Head of caudate nucleus (tissue), 42 donors: ENCODE results near the gene GPER1.
"Not testable (repeated sequence)": the region's sequence is repeated elsewhere in the genome, so short reads cannot be mapped to it uniquely, and the experiment has no call there.

Experiments
- DNase-seq, 42 donors: peaks; one replicate each; pipeline versions ENCODE4 v3.0.0 to v3.0.0-alpha.2; 2020 to 2021; ENCODE audit warnings: mixed read lengths in 7 of 42
- intact Hi-C: fragments of 100-400 bp; cut with DNase I; formaldehyde crosslinking; loops from one replicate; pipeline ENCODE4 v1.15.0; 2022

The GPER1 gene

DNA sequence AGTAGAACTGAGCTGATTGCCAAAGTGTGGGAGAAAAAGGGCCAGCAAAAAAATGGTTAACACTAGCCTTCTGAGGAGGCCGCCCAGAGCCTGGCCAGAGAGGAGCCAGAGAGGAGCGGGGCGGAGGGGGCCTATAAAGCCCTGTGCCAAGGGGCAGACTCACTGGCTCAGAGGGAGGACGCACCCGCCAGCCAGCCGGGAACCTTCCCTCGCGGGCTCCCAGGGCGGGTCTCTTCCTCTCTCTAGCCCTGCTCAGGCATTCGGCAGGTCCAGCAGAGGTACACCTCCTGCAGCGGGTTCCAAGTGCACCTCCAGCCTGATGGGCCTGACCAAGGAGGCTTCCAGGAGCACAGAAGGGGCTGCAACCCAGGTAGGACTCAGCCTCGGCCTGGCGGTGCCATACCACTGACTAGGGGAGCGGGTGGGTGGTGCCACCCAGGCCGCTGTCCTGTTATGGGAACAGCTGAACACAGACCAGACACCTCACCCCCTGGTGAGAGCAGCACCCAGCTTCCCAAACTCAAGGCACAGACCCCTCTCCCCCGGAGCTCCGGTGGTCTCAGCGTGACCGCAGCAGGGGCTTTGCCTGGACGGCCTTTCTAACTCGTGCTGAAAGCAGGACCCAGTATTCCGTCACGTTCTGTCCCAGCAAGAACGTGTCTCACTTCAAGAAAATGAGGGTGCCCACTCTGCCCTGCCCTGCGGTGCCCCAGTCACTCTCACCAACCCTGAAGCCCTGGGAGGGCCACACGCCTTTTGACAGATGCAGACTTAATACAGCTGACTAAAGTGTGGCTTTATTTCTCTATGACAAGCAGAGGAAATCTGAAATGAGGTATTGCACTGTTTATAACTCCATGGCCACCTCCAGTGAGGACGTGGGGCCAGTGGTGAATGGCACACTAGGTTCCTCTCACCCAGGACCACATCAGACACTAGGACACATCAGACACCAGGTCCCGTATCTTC lies at the start of gene GPER1:
TSS of gene GPER1 (plus strand) at position 162 of the 969 bp plus-strand sequence. CDS start 3,616 bp downstream, outside the sequence.
- DNase-seq: peak in 30 of 42 donors; percentile 26 to 79 (median 56)
- intact Hi-C loops: no loop called here

DNA sequence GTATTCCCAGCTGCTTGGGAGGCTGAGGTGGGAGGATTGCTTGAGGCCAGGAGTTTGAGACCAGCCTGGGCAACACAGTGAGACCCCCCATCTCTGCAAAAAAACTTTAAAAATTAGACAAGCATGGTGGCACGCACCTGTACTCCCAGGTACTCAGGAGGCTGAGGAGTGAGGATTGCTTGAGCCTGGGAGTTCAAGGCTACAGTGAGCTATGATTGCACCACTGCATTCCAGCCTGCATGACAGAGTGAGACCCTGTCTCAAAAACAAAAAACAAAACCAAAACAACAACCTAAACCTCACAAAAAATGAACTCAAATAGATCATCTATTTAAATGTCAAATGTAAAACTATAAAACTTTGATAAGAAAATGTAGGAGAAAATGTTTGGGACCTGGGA lies 47.7 kb upstream of the GPER1 start:
- intact Hi-C loops, DNase-seq: not testable (repeated sequence)

DNA sequence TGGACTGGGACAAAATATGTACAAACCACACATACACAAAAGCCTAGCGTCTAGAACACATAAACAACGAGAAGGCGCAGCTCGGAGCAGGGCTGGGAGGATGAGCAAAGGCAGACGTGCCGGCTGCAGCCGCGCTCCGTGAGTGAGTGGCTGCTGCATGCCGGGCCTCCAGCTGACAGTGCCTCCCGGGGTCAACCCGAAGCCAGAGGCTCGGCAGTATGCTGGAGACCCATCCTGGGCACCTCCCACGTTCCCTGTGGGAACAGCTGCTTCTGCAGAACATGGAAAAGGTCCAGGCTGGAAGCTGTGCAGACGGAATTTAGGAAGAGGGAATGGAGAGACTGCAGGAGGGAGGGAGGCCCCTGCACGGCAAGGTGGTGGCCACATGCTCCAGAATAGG lies 47.1 kb upstream of the GPER1 start:
- intact Hi-C loops: no loop called here
- peak in 12 of 42 donors; percentile 36 to 69 (median 58) for DNase-seq

DNA sequence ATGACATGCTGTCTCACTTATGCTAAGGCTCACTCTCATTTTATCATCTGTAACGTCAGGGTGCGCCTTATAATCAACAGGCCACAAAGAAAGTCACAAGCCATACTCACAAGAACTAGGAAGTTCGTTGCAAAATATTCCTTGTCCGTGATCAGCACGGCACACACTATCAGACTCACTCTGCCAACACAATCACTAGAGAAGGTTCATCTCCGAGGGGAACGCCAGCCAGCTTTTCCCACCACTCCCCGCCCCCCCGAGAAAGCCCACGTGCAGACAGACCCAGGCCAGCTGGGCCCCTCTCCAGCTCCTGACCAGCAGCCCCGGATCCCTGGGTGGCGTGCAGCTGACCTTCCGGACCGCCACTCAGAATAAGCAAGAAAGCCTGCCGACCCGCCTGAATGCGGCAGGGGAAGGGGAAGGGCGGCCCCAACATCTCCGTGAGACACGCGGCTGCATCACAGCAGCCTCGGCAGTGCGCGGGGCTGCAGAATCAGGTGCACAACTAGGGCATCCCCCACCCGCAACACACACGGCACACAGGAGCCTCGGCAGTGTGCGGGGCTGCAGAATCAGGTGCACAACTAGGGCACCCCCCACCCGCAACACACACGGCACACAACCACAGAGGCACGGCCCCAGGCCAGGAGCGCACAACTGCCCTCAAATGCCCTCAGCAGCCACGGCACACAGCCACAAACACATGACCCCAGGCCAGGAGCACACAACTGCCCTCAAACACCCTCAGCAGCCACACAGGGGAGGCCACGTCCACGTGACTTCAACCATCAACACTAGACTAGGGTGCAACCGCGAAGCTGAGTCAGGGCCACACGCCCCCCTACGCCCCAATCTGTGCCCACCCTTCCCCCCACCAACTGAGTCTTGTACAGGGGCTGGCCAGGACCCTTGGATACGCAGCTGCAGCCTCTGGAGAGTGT lies 46.1 kb upstream of the GPER1 start:
- DNase-seq: no peak
- intact Hi-C loops: no loop called here

DNA sequence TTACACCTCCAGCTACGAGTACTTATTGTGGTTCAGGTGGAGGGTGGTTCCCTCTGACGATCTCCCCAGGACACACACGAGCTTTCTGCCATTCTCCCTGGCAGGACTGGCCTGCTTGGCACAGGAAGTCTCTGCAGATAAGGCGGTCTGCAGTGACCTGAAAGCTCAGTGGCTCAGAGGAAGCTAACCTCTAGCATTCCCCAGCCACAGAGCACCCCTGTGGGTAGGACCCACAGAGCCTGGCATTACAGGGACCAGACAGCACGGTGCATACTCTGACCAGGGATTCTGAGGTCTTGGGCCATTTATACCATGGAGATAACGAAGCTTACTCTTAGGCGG lies 45.5 kb upstream of the GPER1 start:
- DNase-seq: no peak
- intact Hi-C loops: no loop called here

DNA sequence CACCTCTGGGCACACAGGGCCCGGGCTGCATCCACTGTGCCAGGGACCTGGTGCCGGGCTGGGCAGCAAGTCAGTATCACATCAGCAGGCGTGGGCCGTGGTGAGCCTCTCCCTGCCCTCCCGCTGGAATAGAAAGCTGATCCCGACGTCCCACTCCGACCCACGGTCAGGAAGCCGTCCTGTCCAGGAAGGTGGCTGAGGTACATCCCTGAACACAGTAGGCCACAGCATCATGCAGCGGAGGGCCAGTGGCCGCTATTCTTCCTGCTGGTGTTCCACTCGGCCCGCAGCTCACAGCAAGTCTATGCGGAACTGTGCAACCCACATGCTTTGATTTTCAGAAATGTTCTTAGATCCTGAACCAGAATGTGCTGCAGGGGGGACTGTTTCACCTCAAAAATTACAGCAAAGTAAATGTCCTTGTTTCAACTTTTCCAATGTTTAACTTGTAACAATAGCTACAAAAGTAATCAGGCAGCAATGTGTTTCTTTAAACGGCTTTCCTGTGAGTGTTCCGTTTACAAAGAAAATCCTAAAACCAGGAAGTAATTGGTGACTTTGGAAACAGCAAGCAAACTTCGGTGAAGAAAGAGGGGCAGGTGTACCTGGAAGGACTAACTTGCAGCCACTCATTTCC lies 44.2 kb upstream of the GPER1 start:
- intact Hi-C loops: no loop called here
- DNase-seq: no peak

DNA sequence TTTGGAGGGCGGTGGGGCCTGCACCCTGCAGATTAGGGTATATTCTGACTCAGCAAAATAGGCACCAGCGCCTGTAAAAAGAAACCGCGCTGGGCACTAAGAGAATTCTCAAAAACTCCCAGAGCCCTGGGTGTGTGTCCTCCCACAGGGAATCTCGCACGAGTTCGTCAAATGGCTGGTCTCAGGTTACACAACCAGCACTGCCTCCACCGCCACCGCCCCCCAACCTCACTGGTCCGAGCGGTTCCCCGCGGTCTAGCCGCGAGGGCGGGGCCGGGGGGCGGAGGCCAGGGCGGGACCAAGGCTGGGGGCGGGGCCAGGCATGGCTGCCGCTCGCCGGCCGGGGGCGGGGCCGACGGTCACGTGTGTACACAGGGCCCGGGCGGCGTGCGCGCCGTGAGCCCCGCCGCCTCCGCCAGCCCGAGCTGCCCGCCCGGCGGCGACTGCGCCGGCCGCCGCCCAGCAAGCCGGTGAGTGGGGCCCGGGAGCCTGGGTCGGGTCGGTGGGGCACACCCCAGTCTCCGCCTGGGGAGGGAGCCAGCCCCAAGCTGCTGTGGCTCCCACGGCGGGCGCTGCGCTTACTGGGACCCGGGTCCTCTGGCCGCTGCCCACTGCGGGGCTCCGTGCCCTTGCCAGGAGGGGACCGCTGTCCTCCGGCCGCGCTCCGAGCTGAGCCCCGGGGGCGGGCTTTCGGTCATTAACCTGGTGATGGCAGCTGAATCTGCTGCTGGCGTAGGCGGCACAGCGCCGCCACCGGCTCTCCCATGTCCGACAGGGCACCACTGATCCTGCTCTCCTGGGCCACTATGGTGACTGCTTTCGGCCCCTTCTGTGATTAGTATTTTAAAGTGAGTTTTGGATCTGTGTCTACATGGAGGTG lies 43.5 kb upstream of the GPER1 start, which contains the start of gene GPR146:
TSS of gene GPR146 (plus strand) at position 358 of the 880 bp plus-strand sequence. CDS start 12,970 bp downstream, outside the sequence.
- intact Hi-C loops: no loop called here
- peak; percentile 83 to 99 (median 95) for DNase-seq

DNA sequence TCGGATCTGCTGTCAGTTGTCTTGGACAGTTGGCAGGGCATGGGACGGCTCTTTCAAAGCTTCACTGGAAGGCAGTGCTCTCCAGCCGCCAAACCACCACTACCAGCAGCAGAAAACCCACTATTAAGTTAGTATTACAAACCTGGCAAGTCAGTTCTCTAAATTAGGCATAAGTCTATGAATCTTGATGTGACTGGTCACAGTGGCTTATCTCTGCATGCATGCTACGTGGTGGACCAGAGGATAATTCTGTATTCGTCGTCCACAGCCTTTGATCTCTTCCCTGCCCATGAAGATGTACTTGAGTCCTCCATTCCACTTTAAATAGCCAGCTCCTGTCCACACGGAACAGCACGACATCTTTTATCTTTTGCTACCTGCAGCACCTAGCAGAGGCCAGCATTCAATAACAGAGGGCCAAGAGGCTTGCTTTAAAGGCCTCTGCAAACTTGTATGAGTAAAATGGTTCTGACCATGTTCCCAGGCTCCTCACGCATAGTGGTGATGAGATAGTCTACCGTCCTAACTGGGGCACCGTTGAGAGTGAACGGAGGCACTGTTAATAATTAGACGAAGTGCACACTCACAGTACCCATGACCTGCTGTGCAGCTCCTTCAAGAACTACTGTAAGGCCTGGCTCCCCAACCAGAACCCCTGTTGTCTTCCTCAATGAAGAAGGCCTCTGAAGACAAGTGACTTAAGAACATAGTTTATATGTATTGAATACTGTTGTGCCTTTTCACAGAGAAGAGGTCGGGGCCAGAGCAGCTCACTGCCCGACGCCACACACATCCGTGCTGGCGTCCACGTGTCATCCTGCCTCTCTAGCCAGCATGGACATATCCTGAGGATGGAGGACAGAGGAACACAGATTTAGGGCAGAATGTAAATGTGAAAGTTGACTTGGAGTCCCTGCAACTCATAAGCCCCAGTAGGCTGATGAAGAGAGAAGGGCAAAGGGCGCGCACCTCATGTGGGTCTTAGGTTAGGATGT lies 42.5 kb upstream of the GPER1 start:
- DNase-seq: no peak
- intact Hi-C loops: no loop called here

DNA sequence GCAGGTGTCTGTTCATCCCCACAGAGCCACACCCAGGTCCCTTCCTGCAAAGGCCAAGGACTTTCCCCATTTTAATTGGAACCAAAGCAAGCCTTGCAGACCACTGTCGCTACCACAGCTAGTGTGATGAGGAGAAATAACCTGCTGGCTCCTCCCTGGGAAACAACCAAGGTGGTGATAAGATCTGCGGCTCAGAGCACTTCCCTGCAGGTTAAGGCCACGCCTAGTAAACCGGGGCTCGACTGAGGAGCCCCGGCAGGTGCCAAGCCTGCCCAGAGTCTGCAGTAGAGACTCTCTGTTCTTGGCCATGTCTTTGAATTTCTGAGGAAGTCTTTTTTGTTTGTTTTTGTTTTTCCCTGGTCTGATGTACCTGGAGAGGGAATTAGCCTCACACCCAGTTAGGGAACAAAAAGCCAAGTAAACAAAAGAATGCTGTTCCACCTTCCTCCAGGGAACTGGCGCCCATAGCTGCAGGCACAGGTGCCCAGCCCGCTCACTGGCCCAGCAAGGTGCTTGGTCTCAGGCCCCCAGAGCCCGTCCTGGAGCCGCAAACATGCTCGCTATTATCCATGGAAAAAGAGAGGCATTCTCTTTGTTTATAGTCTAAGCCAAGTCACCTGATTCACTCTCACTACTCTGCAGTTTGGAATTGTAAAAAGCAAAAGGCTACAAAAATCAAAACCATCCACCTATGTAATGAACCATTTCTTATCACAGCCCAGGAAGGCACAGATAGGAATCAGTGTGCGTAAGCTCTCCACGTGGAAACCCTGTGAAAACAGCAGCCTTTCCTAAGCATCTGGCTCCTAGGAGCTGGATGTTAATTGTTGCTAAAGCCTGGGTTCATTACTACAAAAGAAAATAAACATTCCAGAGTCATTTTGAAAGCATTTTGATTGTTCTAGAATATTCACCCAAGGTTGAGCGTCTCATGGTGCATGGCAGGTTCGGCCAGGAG lies 40.9 kb upstream of the GPER1 start:
- intact Hi-C loops: no loop called here
- DNase-seq: no peak

DNA sequence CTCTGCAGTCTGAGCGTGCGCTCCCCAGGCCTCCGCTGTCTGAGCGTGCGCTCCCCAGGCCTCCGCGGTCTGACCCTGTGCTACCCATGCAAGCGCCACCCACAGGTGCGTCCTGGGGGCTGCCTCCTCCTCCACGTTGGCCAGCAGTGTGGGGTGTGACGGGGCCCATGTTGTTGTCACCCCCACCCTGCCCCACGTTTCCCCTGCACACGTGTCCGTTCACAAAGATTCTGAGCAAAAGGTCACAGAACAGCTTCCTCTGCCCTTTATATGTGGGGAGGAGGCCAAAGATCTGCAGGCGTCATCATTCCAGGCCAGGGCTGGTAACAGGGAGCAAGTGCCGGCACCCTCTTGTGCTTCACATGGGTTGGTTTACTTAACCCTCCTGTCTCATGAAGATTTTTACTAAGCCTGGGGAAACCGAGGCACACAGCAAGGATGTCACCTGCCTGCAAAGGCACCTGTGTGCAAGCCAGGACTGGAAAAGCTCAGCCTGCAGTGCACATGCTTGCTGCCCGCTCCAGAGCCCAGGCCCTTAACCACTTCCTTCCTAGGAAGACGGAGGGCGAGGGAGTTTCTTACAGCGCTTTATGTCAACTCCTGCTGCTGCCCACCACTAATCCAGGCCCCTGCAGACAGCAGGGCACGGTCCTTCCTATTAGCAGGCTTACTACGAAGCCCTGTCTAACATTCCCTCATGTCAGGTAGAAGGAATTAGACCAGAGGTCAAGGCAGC lies 38.7 kb upstream of the GPER1 start:
- intact Hi-C loops: no loop called here
- peak in 1 of 42 donors; percentile 3 for DNase-seq

DNA sequence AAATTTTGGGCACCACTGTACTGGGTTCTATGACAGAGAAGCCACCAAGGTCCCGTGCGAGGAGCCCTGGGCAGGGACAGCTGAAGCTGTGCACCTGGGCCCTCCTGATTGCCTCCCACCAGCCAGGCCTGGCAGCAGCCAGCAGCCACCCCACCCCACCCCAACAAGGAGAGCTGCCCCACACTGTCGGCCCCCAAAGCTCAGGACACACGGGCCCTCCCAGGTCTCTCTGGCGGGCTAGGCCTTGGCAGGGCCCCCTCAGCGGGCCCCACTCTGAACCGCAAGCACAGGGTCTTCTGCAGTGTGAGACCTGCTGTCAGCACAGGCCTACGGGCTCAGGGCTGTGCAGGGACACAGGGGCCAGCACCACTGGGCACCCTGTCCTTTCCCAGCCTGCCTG lies 38.1 kb upstream of the GPER1 start:
- intact Hi-C loops: no loop called here
- DNase-seq: no peak

DNA sequence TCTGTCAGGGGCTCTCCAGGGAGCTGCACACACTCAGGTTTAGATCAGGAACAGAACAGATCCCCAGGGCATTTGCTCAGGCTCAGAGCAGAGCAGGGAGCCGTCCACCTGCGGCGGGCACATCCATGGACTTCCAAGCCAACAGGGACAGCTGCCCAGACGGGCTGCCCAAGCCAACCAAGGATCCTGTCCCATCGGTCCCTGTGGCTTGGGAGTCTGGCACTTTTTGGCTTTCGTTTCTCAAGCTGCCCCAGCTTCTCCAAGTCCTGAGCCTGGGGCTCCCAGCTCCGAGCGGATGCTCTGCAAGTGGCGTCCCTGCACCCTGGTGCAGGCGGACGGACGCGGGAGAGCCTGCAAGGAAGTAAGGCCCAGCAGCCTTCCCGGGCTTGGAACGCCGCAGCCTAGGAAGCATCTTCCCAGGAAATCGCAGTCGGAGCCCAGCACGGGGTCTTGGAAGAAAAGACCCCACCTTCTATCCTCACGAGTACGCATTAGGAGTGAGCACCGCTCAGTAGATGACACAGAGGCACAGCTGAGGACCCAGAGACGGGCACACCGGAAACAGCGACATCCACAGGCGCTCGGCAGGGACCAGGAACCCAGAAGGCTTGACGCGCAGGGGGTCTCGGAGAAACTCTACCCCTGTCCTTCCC lies 37.5 kb upstream of the GPER1 start:
- intact Hi-C loops: no loop called here
- peak in 1 of 42 donors; percentile 41 for DNase-seq

DNA sequence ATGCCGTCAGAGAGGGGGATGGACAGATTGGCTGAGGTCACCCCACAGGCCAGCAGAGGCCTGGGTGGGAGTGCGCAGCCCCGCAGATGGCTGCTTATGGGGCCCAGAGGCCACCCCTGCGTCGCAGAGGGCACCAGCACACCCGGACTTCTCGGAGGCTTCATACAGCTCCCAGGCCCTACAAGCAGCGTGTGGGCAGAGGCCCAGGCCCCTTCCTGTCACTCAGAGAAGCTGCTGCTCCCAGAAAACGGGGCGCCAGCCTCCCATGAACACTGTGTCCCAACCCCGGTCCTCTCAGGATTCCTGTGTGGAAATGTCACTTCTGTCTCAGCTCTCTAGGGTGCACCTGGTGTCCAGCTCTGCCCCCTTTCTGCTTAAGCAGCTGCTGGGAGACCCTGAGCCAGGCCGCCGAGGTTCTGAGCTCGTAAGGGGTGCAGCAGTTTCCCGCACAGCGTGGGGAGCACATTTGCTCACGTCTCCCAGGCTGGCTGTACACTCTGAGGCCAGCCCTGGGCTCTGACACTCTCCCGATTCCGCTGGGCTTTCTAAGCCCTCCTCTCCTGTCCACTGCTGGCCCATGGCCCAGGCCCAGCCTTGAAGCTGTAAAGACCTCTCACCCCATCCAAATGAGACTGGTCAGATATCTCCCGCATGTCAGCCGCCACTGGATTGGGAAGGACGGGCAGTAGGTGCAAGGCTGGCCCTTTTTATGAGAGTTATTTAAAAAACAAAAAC lies 36.8 kb upstream of the GPER1 start:
- no peak for DNase-seq

More for the DNA sequence above, 36.8 kb upstream of the GPER1 start:
- intact Hi-C loops: no loop called here
